Heart left ventricle (tissue), 13 donors: ENCODE results near the gene DNALI1.

Source experiments
- CTCF ChIP-seq, 12 donors: fragments of 200-600 bp; sonication (generic) in 4 of 12; IDR thresholded peaks; one replicate each; pipeline versions ENCODE4 v1.5.0 to v1.8.0; 2018 to 2022; ENCODE audit warnings: antibody characterized with exemption in 12 of 12, mild to moderate bottlenecking in 5 of 12
- POLR2A ChIP-seq, 2 donors: fragments of 450-650 bp; IDR thresholded peaks; one replicate each; pipeline ENCODE4 v1.6.1; 2017; ENCODE audit warnings: antibody characterized with exemption in 2 of 2, mild to moderate bottlenecking in 2 of 2, moderate library complexity in 2 of 2
- donor health status: ischemic (EF 13 %, LVEDD 7.1; RV severe dilation, severe dysfunction).
- donor health status: DM: no; HTN: yes; CAD: no.
- donor health status: DM: no; HTN: no; CAD: no.
- donor health status: ischemic (EF 25% LVEDD 6.9; RV normal size, moderate dysfunction).
- donor health status: ischemic (EF 25% LVEDD 5.7; RV mildly dilated, moderate dysfunction).
- donor health status: ischemic (EF 35%, LVEDD 5.7; RV mildly dilated, moderate dysfunction).
- donor health status: nonischemic (EF 11% LVEDD 7.7; RV severe dilation, severe dysfunction).
- donor health status: DM: yes; HTN: yes; CAD: no.
- donor health status: PGD.
- donor health status: ischemic (EF 29% LVEDD 5.4; RV normal size, mild dysfunction).
- donor health status: nonischemic (EF 23%, LVEDD 6.1; RV moderate dilation, normal function).

DNA sequence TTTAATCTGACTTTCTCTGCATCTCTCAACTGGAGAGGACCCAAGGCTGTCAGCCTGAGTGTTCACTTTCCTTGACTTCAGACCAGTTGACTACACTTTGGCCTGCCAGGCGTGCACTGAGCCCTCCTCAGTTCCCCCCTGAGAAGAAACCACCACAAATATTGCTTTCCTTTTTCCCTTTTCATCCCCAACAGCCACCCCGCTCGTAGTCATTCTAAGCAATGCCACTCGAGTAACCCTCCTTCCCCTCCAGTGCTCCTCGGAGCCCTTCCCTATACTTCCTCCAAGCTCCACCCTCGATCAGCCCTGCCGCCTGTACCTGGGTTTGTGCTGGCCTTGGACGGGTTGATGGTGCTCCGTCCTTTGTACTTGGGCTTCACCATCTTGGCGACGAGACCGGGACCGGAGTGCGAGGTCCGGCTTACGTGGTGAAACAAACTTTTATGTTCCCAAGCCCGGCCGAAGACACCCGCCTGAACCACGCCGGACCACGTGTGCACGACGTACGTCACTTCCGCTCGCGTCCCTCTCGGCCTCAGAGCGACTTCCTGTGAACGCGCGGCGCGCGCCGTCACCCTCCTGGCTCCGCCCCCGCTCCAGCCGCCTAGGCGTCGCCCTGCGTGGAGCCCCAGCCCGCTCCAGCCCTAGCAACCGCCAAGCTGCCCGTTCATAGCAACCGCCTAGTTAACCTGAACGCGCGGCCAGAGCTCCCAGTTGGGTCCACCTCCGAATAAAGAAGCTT is 38.9 kb downstream of the DNALI1 start, which contains the start of gene GNL2:
- no peak for TF ChIP-seq CTCF (IDR thresholded peaks at IDR 0.05)
- peak in 1 of 2 donors; percentile 78 for TF ChIP-seq POLR2A (IDR thresholded peaks at IDR 0.05)
